ENCODE data around the gene ABCF3. TPM values are rescaled to one million over a fixed set of nuclear protein-coding genes. Genes with fewer than 3 reads are reported as not detected.

The ABCF3 gene
- total RNA-seq, 1 experiment from 2014 or later = 63.6 TPM

DNA sequence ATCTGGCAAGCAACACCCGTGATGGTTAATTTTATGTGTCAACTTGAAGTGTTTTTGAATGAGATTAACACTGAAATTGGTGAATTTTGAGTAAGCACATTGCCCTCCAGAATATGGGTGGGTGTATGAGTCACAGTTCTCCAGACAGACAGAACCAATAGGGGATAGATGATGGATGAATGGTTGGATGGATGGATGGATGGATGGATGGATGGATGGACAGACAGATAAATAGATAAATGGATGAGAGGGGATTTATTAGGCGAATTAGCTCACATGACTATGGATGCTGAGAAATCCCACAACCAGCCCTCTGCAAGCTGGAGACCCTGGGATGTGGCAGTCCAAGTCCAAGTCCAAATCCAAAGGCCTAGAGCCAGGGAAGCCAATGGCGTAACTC is 37.9 kb downstream of the ABCF3 start (continued):
- TF ChIP-seq PREB (CRISPR knock-in tag; IDR thresholded peaks at IDR 0.05; ENCODE audit: borderline replicate concordance) = no peak
- TF ChIP-seq ZNF396 (CRISPR knock-in tag; IDR thresholded peaks at IDR 0.05; ENCODE audit: borderline replicate concordance) = no peak
- no peak for TF ChIP-seq RORB (CRISPR knock-in tag; IDR thresholded peaks at IDR 0.05)
- TF ChIP-seq ZNF317 (CRISPR knock-in tag; IDR thresholded peaks at IDR 0.05; ENCODE audit: borderline replicate concordance, low read depth) = no peak
- no peak for TF ChIP-seq FOXP4 (CRISPR knock-in tag; IDR thresholded peaks at IDR 0.05)
- TF ChIP-seq CREB1 (CRISPR knock-in tag; IDR thresholded peaks at IDR 0.05) = no peak
- TF ChIP-seq, protein P1, sequence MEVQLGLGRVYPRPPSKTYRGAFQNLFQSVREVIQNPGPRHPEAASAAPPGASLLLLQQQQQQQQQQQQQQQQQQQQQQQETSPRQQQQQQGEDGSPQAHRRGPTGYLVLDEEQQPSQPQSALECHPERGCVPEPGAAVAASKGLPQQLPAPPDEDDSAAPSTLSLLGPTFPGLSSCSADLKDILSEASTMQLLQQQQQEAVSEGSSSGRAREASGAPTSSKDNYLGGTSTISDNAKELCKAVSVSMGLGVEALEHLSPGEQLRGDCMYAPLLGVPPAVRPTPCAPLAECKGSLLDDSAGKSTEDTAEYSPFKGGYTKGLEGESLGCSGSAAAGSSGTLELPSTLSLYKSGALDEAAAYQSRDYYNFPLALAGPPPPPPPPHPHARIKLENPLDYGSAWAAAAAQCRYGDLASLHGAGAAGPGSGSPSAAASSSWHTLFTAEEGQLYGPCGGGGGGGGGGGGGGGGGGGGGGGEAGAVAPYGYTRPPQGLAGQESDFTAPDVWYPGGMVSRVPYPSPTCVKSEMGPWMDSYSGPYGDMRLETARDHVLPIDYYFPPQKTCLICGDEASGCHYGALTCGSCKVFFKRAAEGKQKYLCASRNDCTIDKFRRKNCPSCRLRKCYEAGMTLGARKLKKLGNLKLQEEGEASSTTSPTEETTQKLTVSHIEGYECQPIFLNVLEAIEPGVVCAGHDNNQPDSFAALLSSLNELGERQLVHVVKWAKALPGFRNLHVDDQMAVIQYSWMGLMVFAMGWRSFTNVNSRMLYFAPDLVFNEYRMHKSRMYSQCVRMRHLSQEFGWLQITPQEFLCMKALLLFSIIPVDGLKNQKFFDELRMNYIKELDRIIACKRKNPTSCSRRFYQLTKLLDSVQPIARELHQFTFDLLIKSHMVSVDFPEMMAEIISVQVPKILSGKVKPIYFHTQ (CRISPR knock-in tag; IDR thresholded peaks at IDR 0.05) = no peak

GRCh38 chr3:184227481-184227935 is 41.5 kb downstream of the ABCF3 start:
- Mint-ChIP-seq H3K4me3 (no peak overlapping the region), H3K4me1 (peaks cover 8% of the 10 kb centered on the region; the same call in 1 of the 2 replicates), H3K27ac (no peak overlapping the region), H3K27me3 (ENCODE audit: low read depth) (peaks cover 62% of the 10 kb centered on the region), H3K36me3 (no peaks in the 10 kb centered on the region), H3K9me3 (no peaks in the 10 kb centered on the region)
- ChIA-PET POLR2A (interaction anchor here (0.6 to 2.5 kb wide), 3 partner anchors 14 to 59 kb away, joined by 3 to 6 read pairs (median 5); no protein-coding TSS in a partner anchor), CTCF (interaction anchor here (0.6 to 5.3 kb wide), 40 partner anchors 10 to 804 kb away, joined by 3 to 88 read pairs (median 4); partner anchors contain the start of genes ABCC5, ABCF3, CAMK2N2 and DVL3)
- TF ChIP-seq, protein P2, sequence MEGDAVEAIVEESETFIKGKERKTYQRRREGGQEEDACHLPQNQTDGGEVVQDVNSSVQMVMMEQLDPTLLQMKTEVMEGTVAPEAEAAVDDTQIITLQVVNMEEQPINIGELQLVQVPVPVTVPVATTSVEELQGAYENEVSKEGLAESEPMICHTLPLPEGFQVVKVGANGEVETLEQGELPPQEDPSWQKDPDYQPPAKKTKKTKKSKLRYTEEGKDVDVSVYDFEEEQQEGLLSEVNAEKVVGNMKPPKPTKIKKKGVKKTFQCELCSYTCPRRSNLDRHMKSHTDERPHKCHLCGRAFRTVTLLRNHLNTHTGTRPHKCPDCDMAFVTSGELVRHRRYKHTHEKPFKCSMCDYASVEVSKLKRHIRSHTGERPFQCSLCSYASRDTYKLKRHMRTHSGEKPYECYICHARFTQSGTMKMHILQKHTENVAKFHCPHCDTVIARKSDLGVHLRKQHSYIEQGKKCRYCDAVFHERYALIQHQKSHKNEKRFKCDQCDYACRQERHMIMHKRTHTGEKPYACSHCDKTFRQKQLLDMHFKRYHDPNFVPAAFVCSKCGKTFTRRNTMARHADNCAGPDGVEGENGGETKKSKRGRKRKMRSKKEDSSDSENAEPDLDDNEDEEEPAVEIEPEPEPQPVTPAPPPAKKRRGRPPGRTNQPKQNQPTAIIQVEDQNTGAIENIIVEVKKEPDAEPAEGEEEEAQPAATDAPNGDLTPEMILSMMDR (IDR thresholded peaks at IDR 0.05) = peak; percentile 97
- TF ChIP-seq KAT7 (CRISPR knock-in tag; IDR thresholded peaks at IDR 0.05; ENCODE audit: borderline replicate concordance) = no peak
- ATAC-seq (peak; percentile 62), DNase-seq (ENCODE audit: low spot score) (peak; percentile 72)

- TF ChIP-seq TEAD1 (CRISPR knock-in tag; IDR thresholded peaks at IDR 0.05) = no peak
- TF ChIP-seq GRHL2 (CRISPR knock-in tag; IDR thresholded peaks at IDR 0.05; ENCODE audit: insufficient replicate concordance, severe bottlenecking) = no peak
- TF ChIP-seq ZNF425 (CRISPR knock-in tag; conservative IDR thresholded peaks at IDR 0.05) = no peak
- TF ChIP-seq NR3C1 (CRISPR knock-in tag; conservative IDR thresholded peaks at IDR 0.05; ENCODE audit: low read depth) = no peak
- TF ChIP-seq NFE2L1 (CRISPR knock-in tag; IDR thresholded peaks at IDR 0.05) = no peak
- no peak for DNase-seq (ENCODE audit: low spot score)
- peaks cover 8% of the 10 kb centered on the region; the same call in 1 of the 2 replicates for H3K4me1 Mint-ChIP-seq
- H3K9me3 Mint-ChIP-seq = no peaks in the 10 kb centered on the region
- ChIA-PET CTCF (interaction anchor here (0.6 to 5.3 kb wide), 28 partner anchors 8 to 333 kb away, joined by 3 to 88 read pairs (median 6); partner anchors contain the start of genes ABCF3, AP2M1, CAMK2N2 and DVL3), POLR2A (interaction anchor here (0.6 to 2.5 kb wide), 5 partner anchors 12 to 88 kb away, joined by 3 to 6 read pairs (median 4); no protein-coding TSS in a partner anchor)
- no peak overlapping the region for H3K27ac Mint-ChIP-seq
- peaks cover 72% of the 10 kb centered on the region for H3K27me3 Mint-ChIP-seq (ENCODE audit: low read depth)
- no peaks in the 10 kb centered on the region for H3K36me3 Mint-ChIP-seq
- peak overlapping the region; percentile 73 for H3K4me3 Mint-ChIP-seq
- no peak for ATAC-seq
These were observed 42.6 kb downstream of the ABCF3 start for GRCh38 chr3:184228376-184229137.

Measured in WTC11 (cell line).